Measurements from ENCODE around the gene IMP3. TPM values are rescaled to one million over a fixed set of nuclear protein-coding genes. Genes with fewer than 3 reads are reported as not detected.
"Not testable (repeated sequence)": the region's sequence is repeated elsewhere in the genome, so short reads cannot be mapped to it uniquely, and the experiment has no call there.

IMP3 gene
- total RNA-seq, 1 donor from 2014 or later = 27.7 TPM

GRCh38 chr15:75650908-75651809 lies 11.1 kb upstream of the IMP3 start:
- no peak for DNase-seq (ENCODE audit: low spot score)

GRCh38 chr15:75649848-75650247 lies 9.8 kb upstream of the IMP3 start:
- no peak for DNase-seq (ENCODE audit: low spot score)

GRCh38 chr15:75649045-75649761 lies 9.2 kb upstream of the IMP3 start:
- DNase-seq (ENCODE audit: low spot score) = no peak

DNA sequence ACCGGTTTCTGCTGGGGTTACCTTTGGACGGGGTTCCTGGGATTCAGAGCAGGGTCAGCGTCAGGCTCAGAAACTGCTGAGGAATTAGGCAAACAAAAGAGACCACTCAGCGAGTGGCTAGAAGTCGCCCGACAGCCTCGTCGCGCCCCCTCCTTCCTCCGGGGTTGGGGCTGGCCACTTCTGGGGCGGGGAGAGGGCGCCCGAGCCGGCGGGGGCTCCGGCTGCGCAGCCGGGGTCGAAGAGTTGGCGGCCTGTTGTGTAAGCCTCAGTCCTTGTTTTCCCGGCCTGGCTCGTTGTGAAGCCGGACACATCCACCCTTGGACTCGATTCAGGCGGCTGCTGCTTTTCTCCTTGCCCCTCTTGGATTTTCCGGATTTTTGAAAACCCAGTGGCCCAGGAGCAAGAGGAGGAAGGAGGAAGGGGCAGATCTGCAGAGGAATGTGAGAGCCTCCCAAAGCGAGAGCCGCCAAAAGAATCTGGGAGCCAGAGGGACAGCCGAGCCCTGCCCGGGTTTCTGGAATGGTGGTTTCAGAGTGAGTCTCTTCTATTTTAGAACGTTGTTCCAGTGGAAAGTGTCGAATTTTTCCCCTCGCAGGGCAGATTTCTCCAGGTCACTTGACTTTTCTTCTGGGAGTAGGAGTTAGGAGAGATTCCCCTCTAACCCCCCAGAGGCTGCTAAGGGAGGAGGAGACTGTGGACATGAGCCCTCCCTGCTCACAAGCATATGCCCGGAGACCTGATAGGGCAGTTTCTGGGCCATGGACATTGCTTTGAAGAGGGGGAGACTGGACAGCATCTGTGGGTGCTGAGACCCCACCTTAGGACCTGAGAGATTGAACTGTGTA lies 8.4 kb upstream of the IMP3 start:
- peak; percentile 58 for DNase-seq (ENCODE audit: low spot score)

DNA sequence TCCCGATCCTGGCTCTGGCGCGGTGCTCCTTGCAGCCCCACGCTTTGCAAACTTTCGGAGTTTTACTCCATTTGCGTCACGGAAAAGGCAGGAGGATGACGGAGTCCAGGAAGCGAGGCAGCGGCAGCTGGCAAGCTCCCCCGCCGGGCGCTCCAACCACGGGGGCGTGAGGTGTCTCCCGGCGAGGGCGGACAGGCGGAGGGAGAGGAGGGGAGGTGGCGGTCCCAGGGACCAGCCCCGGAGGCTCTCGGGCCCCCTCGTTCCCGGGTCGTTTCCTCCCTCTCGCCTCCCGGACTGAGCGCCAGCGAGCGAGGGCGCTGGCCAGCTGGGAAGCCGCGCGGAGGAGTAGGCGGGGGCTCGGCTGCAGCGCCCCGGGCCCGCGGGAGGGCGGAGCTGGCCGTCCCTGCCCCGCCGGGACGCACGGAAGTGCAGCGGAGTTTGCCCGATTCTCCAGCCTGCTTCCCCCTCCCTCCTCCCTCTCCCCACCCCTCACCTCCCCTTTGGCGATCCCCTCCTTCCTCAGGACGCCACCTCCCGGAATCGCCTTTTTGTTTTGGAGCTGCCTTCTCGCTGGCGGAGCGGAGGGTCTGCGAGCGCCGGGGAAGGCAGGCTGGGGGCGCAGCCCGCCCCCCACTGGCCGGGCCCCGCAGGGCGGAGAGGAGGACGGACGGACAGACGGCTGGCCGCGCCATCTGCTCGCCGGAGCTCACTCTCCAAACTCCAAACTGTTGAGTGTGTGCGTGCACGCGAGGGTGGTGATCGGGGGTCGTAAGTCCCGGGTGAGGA lies 7.5 kb upstream of the IMP3 start, which contains the start of gene SNX33:
TSS of gene SNX33 (plus strand) at position 543 of the 786 bp plus-strand sequence. CDS start 1,191 bp downstream, outside the sequence.
- DNase-seq (ENCODE audit: low spot score) = peak; percentile 92

DNA sequence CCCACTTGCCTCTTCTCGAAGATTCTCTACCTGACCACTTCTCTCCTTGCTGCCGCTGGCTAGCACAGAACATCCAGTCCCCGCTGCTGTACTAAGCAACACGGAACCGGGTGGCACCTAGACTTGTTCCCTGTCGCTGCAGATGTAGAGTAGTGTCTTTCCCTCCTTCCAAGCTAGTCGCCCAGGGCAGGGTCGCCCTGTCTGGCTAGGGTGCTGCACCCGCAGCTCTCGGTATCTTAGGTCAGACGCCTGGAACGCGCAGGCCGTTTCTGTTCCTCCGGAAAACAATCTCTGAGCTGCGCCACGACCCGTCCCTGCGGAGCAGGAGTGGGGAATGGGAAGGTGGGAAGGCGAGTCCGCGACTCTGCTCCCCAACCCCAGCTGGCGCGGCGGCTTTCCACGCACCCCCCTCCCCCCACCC lies 6.9 kb upstream of the IMP3 start:
- DNase-seq (ENCODE audit: low spot score) = no peak

DNA sequence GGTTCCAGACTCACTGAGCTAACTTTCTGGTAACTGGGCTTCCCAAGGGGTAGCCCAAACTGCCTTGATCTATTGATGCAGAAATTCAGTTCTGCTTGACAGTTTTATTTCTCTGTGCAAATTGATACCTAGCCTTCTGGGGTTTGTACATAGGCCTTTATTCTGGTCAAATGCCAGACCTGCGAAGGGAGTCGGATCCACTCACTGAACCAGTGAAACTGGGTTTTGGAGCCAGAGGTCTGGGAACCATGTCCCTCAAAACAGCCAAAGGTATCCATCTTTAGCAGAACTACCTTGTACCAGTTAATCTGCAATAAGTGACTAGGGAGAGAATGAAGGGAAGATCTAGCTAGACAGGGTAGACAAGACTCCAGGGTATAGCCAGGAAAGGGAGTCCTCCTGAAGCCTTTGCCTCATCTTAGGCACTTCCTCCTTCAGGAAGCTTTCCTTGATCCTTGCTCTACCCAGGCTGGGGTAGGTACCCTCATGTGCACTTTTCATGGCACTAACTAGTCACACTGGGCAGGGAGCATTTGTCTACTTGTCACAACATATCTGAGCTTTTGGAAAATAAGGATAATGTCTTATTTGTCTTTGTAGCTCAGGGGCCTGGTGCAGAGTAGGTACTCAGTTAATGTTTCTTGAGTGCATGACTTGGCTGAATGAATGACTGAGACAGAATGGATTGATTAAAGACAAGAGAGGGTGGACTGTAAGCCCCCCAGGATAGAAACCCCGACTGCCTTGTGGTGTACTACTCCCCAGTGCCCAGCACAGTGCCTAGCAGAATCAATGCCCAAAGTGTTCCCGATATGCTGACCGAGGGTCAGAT lies 6.3 kb upstream of the IMP3 start:
- DNase-seq (ENCODE audit: low spot score) = no peak

- no peak for DNase-seq (ENCODE audit: low spot score)
Measured at GRCh38 chr15:75644376-75644775, 4.4 kb upstream of the IMP3 start.

DNA sequence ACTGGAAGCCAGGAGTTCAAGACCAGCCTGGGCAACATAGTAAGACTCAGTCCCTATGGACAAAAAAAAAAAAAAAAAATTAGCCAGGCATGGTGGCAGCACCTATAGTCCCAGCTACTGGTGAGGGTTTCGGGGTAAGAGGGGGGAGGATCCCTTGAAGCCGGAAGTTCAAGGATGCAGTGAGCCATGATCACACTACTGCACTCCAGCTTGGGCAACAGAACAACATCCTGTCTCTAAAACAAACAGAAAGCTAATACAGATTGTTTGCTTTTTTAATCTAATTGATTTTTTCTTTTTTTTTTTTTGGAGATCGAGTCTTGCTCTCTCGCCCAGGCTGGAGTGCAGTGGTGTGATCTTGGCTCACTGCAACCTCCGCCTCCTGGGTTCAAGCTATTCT lies 1.6 kb upstream of the IMP3 start:
- DNase-seq (ENCODE audit: low spot score) = no peak

GRCh38 chr15:75641179-75641503 lies 1.1 kb upstream of the IMP3 start:
- DNase-seq (ENCODE audit: low spot score) = no peak

DNA sequence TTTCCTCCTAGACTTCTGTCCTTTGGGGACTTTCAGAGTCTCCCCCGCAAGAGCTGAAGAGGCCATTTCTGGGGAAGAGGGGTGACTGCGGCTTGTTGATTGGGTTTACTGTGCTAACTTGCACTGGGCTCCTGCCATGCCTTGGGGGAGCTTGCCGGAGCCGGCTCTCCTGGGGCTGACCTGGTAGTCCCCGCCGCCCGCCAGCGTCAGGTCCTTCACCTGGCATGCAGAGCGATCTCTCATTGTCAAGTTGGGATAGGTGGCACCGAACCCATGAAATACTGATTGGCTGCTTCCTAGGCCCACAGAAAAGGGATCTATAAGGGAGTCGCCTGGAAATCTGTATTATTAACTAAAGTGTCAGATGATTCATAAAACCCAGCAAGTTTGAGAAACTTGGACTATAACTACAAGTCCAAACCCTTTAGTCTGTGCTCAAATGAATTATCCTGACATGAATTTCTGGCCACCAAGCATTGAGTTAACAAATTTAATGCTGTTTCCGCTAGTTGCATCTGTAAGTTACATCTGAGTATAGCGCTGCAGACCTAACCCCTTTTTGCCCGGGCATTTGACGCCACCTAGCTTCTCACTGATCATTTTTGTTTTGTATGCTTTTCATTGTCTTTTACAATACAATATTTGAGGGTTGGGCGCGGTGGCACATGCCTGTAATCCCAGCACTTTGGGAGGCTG lies 607 bp upstream of the IMP3 start:
- DNase-seq (ENCODE audit: low spot score) = peak; percentile 54

DNA sequence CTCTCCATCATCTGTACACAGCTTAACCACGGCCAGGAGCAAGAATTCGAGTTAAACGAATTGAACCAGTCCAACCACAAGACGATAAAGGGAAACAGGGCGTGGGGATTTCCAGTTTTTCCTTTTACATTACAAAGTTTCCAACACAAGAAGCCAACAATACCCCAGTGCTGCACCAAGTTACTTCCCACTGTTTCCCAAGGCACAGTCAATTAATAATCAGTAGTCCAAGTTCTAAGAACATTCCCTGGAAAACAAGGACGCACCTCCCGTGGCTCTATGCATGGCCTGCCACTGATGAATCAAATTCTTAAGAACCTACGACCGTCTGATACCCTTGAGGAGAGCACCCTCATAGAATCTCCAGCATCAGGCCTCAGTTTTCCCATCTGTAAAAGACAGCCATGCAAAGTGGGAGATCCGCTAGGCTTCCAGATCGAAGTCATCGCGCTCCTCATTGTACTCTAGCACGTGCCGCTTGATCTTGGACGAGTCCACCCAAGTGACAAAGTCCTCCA lies 774 bp downstream of the IMP3 start:
- DNase-seq (ENCODE audit: low spot score) = no peak

GRCh38 chr15:75637245-75638009 lies 2.6 kb downstream of the IMP3 start:
- no peak for DNase-seq (ENCODE audit: low spot score)

DNA sequence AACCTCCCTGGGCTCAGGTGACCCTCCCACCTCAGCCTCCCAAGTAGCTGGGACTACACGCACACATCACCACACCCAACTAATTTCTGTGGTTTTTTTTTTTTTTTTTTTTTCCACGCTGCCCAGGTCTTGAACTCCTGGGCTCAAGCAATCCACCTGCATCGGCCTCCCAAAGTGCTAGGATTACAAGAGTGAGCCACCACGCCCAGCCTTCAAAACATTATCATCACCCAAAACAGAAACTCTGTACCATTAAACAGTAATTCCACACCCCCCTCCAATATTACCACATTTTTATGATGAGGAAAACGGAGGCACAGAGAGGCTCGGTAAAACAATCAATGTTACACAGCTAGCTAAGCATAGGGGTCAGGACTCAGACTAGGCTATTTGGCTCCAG lies 4.0 kb downstream of the IMP3 start:
- no peak for DNase-seq (ENCODE audit: low spot score)

GRCh38 chr15:75633922-75634321 lies 6.1 kb downstream of the IMP3 start:
- DNase-seq (ENCODE audit: low spot score) = not testable (repeated sequence)

- no peak for DNase-seq (ENCODE audit: low spot score)
Measured at GRCh38 chr15:75631935-75632334, 8.1 kb downstream of the IMP3 start.

DNA sequence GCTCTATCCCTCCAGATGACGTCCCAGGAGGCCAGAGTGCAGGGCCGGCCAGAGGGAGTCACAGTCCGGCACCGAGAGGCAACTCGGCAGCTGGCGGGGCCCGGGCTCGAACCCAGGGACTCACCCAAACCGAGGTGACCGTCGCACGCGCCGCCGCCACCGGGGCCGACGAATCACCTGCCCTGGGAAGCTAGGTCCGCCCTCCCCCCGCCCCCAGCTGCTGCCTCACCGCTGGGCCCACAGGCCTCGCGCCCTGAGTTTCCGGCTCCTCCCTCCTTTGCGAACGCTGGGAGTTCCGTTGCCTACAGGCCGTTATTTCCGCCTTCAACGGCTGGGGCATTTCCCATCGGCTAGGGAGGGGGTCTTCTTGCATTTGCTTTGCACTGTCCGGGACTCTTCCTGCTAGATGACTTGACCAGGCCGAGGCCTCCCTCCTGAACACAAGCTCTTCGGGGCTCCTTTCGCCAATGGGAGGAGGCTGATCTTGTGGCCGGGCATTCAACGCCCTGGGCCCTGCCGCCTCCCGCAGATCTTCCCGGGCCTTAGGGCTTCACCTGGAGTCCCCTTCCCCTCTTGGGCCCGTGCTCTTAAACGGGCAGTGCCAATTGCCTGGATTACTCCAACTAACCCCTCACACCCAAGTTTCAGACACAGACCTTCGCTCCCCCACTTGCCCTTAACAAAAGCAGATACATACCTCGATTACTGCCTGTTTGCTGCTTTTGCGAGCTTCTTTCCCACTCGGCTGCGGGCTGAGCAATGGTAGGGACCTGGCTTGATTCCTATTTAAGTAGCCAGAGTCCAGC lies 14.3 kb downstream of the IMP3 start, which contains the start of gene SNUPN:
TSS of gene SNUPN (minus strand) at position 184 of the 806 bp plus-strand sequence. CDS start 4,674 bp downstream, outside the sequence.
- peak; percentile 98 for DNase-seq (ENCODE audit: low spot score)

DNA sequence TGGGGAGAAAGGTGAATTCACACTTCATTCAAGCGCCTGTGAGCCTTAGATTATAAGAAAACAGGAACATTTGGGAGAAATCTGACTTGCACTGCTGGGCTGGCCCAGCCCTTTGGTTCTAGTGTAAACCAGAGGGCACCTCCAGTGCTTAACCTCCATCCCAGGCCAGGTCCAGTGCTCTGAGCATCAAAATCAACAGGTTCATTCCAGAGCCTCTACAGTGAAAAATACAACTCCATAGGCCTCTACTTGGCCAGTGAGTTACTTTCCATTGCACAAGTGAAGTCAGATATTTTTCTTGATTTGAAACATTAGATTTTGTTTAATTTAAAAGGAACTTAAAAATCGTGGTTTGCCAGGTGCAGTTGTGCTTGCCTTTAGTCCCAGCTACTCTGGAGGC lies 17.5 kb downstream of the IMP3 start:
- DNase-seq (ENCODE audit: low spot score) = no peak

Measured in umbilical cord (tissue), 2 donors.